ENCODE measurements around the gene SLC28A1. TPM values are rescaled to one million over a fixed set of nuclear protein-coding genes. Genes with fewer than 3 reads are reported as not detected.

The SLC28A1 gene
- total RNA-seq, 3 donors from 2014 or later (not counting 1 experiment from before 2014, with no cell fraction given), result not detected

GRCh38 chr15:84938726-84939125 is 54.3 kb downstream of the SLC28A1 start:
- intact Hi-C loops (cut with micrococcal nuclease), result no loop called here
- Mint-ChIP-seq H3K27me3 (ENCODE audit: low read depth in 2 of 2) (peaks cover 8 to 10% of the 10 kb centered on the region in 2 donors), H3K9me3 (no peaks in the 10 kb centered on the region), H3K36me3 (no peaks in the 10 kb centered on the region), H3K4me1 (no peaks in the 10 kb centered on the region), H3K4me3 (no peak overlapping the region), H3K27ac (no peak overlapping the region)
- Histone ChIP-seq H3K4me3 (ENCODE audit: low read length) (no peak overlapping the region), H3K27ac (ENCODE audit: low read length) (no peak overlapping the region), H3K4me1 (ENCODE audit: control insufficient read depth, insufficient read depth, low read length) (no peaks in the 10 kb centered on the region), H3K9me3 (ENCODE audit: control insufficient read depth, insufficient read depth, low read length) (no peaks in the 10 kb centered on the region), H3K27me3 (ENCODE audit: control insufficient read depth, insufficient read depth, low read length) (no peaks in the 10 kb centered on the region), H3K36me3 (ENCODE audit: control insufficient read depth, insufficient read depth, low read length) (no peaks in the 10 kb centered on the region)
- WGBS (ENCODE audit: insufficient coverage), result 94% methylated on average over 1 of the region's 1 CpG
- ATAC-seq (no peak), DNase-seq (no peak)
- TF ChIP-seq CTCF (IDR thresholded peaks at IDR 0.05), result no peak

GRCh38 chr15:84940399-84940798 is 55.9 kb downstream of the SLC28A1 start:
- no peak for DNase-seq
- Mint-ChIP-seq H3K27ac (no peak overlapping the region), H3K36me3 (no peaks in the 10 kb centered on the region), H3K4me3 (no peak overlapping the region), H3K4me1 (peaks cover 0 to 5% of the 10 kb centered on the region in 2 donors), H3K27me3 (ENCODE audit: low read depth in 2 of 2) (peaks cover 8 to 10% of the 10 kb centered on the region in 2 donors), H3K9me3 (no peaks in the 10 kb centered on the region)
- ATAC-seq, result no peak
- WGBS (ENCODE audit: insufficient coverage), result 33% methylated on average over 1 of the region's 3 CpGs
- no peaks in the 10 kb centered on the region for H3K4me1 ChIP-seq (ENCODE audit: control insufficient read depth, insufficient read depth, low read length)
- H3K4me3 ChIP-seq (ENCODE audit: low read length), result no peak overlapping the region
- no peak for TF ChIP-seq CTCF (IDR thresholded peaks at IDR 0.05)
- H3K27ac ChIP-seq (ENCODE audit: low read length), result no peak overlapping the region
- H3K27me3 ChIP-seq (ENCODE audit: control insufficient read depth, insufficient read depth, low read length), result no peaks in the 10 kb centered on the region
- H3K9me3 ChIP-seq (ENCODE audit: control insufficient read depth, insufficient read depth, low read length), result no peaks in the 10 kb centered on the region
- H3K36me3 ChIP-seq (ENCODE audit: control insufficient read depth, insufficient read depth, low read length), result no peaks in the 10 kb centered on the region
- intact Hi-C loops (cut with micrococcal nuclease), result no loop called here

GRCh38 chr15:84942456-84942855 is 58.0 kb downstream of the SLC28A1 start:
- intact Hi-C loops (cut with micrococcal nuclease), result no loop called here
- no peak for DNase-seq
- no peaks in the 10 kb centered on the region for H3K36me3 ChIP-seq (ENCODE audit: control insufficient read depth, insufficient read depth, low read length)
- H3K36me3 Mint-ChIP-seq, result no peaks in the 10 kb centered on the region
- ATAC-seq, result no peak
- H3K4me3 Mint-ChIP-seq, result no peak overlapping the region
- no peak overlapping the region for H3K27ac ChIP-seq (ENCODE audit: low read length)
- 98% methylated on average over 2 of the region's 2 CpGs for WGBS (ENCODE audit: insufficient coverage)
- no peaks in the 10 kb centered on the region for H3K27me3 ChIP-seq (ENCODE audit: control insufficient read depth, insufficient read depth, low read length)
- TF ChIP-seq CTCF (IDR thresholded peaks at IDR 0.05), result no peak
- H3K4me1 ChIP-seq (ENCODE audit: control insufficient read depth, insufficient read depth, low read length), result no peaks in the 10 kb centered on the region
- no peak overlapping the region for H3K4me3 ChIP-seq (ENCODE audit: low read length)
- H3K27me3 Mint-ChIP-seq (ENCODE audit: low read depth in 2 of 2), result peaks cover 8 to 13% of the 10 kb centered on the region in 2 donors
- no peaks in the 10 kb centered on the region for H3K9me3 Mint-ChIP-seq
- H3K9me3 ChIP-seq (ENCODE audit: control insufficient read depth, insufficient read depth, low read length), result no peaks in the 10 kb centered on the region
- H3K27ac Mint-ChIP-seq, result no peak overlapping the region
- peaks cover 0 to 8% of the 10 kb centered on the region in 2 donors for H3K4me1 Mint-ChIP-seq

GRCh38 chr15:84944311-84944710 is 59.8 kb downstream of the SLC28A1 start:
- H3K36me3 ChIP-seq (ENCODE audit: control insufficient read depth, insufficient read depth, low read length), result no peaks in the 10 kb centered on the region
- no peak overlapping the region for H3K27ac ChIP-seq (ENCODE audit: low read length)
- Mint-ChIP-seq H3K27ac (no peak overlapping the region), H3K27me3 (ENCODE audit: low read depth in 2 of 2) (peaks cover 0 to 5% of the 10 kb centered on the region in 2 donors), H3K36me3 (no peaks in the 10 kb centered on the region), H3K9me3 (no peaks in the 10 kb centered on the region), H3K4me3 (no peak overlapping the region), H3K4me1 (peaks cover 0 to 8% of the 10 kb centered on the region in 2 donors)
- no peaks in the 10 kb centered on the region for H3K4me1 ChIP-seq (ENCODE audit: control insufficient read depth, insufficient read depth, low read length)
- H3K27me3 ChIP-seq (ENCODE audit: control insufficient read depth, insufficient read depth, low read length), result no peaks in the 10 kb centered on the region
- H3K4me3 ChIP-seq (ENCODE audit: low read length), result no peak overlapping the region
- no peak for DNase-seq
- ATAC-seq, result no peak
- H3K9me3 ChIP-seq (ENCODE audit: control insufficient read depth, insufficient read depth, low read length), result no peaks in the 10 kb centered on the region
- 95% methylated on average over 10 of the region's 10 CpGs for WGBS (ENCODE audit: insufficient coverage)
- intact Hi-C loops (cut with micrococcal nuclease), result no loop called here
- TF ChIP-seq CTCF (IDR thresholded peaks at IDR 0.05), result no peak
